Ovary (tissue), 9 donors: ENCODE results near the gene TEX29. TPM values are rescaled to one million over a fixed set of nuclear protein-coding genes. Genes with fewer than 3 reads are reported as not detected.

ENCODE experiments used
- DNase-seq, 5 donors: peaks; one replicate each; pipeline ENCODE4 v3.0.0-alpha.2; 2019 to 2020
- H3K27ac ChIP-seq, 2 donors: fragments of 200-600 bp; one replicate each; pipeline versions ENCODE4 v1.5.1 to v1.8.0; 2019 to 2022
- H3K27me3 ChIP-seq: fragments of 200-600 bp; one replicate; pipeline ENCODE4 v1.8.0; 2022
- H3K36me3 ChIP-seq: fragments of 200-600 bp; sonication (generic); one replicate; pipeline ENCODE4 v1.5.1; 2019
- H3K4me1 ChIP-seq: one replicate; pipeline ENCODE4 v1.8.1; 2013; ENCODE audit warnings: mild to moderate bottlenecking, moderate library complexity; ENCODE audit not compliant: insufficient read depth
- H3K4me3 ChIP-seq: fragments of 200-600 bp; sonication (generic); one replicate; pipeline ENCODE4 v1.5.1; 2017
- H3K9me3 ChIP-seq, 2 donors: fragments of 200-600 bp in 1 of 2; sonication (generic) in 1 of 2; one replicate each; pipeline versions ENCODE4 v1.5.1 to v1.8.1; 2013 to 2019; ENCODE audit warnings: mild to moderate bottlenecking in 1 of 2, moderate library complexity in 1 of 2
- CTCF ChIP-seq, 3 donors: fragments of 450-650 bp in 2 of 3; fragments of 200-600 bp in 1 of 3; IDR thresholded peaks; one replicate each; pipeline versions ENCODE4 v1.5.1 to v1.8.0; 2016 to 2022; ENCODE audit warnings: antibody characterized with exemption in 3 of 3, mild to moderate bottlenecking in 1 of 3
- EP300 ChIP-seq: sonication (generic); formaldehyde crosslinking; IDR thresholded peaks from one replicate; pipeline ENCODE4 v1.6.1; 2017; ENCODE audit warnings: antibody characterized with exemption
- POLR2A ChIP-seq: fragments of 450-650 bp; IDR thresholded peaks from one replicate; pipeline ENCODE4 v1.6.1; 2017; ENCODE audit warnings: antibody characterized with exemption, mild to moderate bottlenecking, moderate library complexity
- WGBS, 3 donors: extraction: QIAGEN DNeasy Blood & Tissue Kit in 1 of 3; methylation state at CpG; one replicate each; pipeline versions ENCODE4 v1.1.5 to v1.1.7; 2013 to 2017; 5-methylcytosine and 5-hydroxymethylcytosine counted together
- intact Hi-C, 4 donors: fragments of 100-400 bp; cut with DNase I; formaldehyde crosslinking; loops; one replicate each; pipeline versions ENCODE4 v1.11.0 to v1.15.1; 2022 to 2023
- polyA plus RNA-seq, 2 donors: library from polyadenylated mRNA; stranded (reverse); fragments of 200-250 nt in 1 of 2; fragments of 350-450 nt in 1 of 2; fragmentation: Illumina TruSeq in 1 of 2; extraction: RNeasy Lipid Tissue Mini Kit (QIAGEN cat#74804) in 1 of 2; gene quantifications; one replicate each; pipeline ENCODE4 v1.2.3, GENCODE V29; 2013 to 2014
- total RNA-seq, 7 donors: library from RNA; depleted of rRNA in 2 of 7; stranded (reverse); fragments of >200 nt in 2 of 7; fragmentation: NEBNext Ultra II Directional in 3 of 7; extraction: Animal tissue kit (Norgen Biotek cat#: 25700) in 3 of 7; gene quantifications; one replicate each; pipeline versions ENCODE4 v1.1.0 to v1.2.4, GENCODE V29; 2016 to 2023
- donor health status: DM: no; HTN: no; CAD: no; lungs with moderate emphysema.
- donor health status: DM: no; HTN: no; CAD: no.
- donor health status: Bipolar disorder and iron deficiency.
- donor health status: DM: yes; HTN: yes; CAD: no.
- donor health status: DM: no; HTN: no; CAD: no.
- donor health status: DM: yes; HTN: yes; CAD: no.

Gene TEX29
- total and polyA plus RNA-seq, 9 donors = 0.25 to 0.35 TPM; not detected in 7

GRCh38 chr13:111275995-111276618 lies 44.3 kb upstream of the TEX29 start:
- Histone ChIP-seq H3K27me3 (no peaks in the 10 kb centered on the region), H3K4me1 (peaks cover 4% of the 10 kb centered on the region), H3K36me3 (no peaks in the 10 kb centered on the region), H3K4me3 (no peak overlapping the region), H3K9me3 (no peaks in the 10 kb centered on the region), H3K27ac (no peak overlapping the region)
- intact Hi-C loops = no loop called here
- 90 to 92% (median 91%) methylated on average over 5 of the region's 5 CpGs for WGBS, 3 donors
- DNase-seq = no peak
- TF ChIP-seq POLR2A (no peak), CTCF (IDR thresholded peaks at IDR 0.05) (no peak)

- H3K4me3 ChIP-seq = no peak overlapping the region
- H3K27me3 ChIP-seq = no peaks in the 10 kb centered on the region
- no peaks in the 10 kb centered on the region for H3K36me3 ChIP-seq
- H3K9me3 ChIP-seq = no peaks in the 10 kb centered on the region
- intact Hi-C loops = no loop called here
- H3K27ac ChIP-seq = no peak overlapping the region
- no peak for DNase-seq
- WGBS, 3 donors = 92 to 95% (median 92%) methylated on average over 10 of the region's 10 CpGs
- no peak for TF ChIP-seq EP300
- no peak for TF ChIP-seq POLR2A
- TF ChIP-seq CTCF (IDR thresholded peaks at IDR 0.05) = no peak
- H3K4me1 ChIP-seq = peaks cover 7% of the 10 kb centered on the region
Observed at GRCh38 chr13:111278258-111278657, 42.2 kb upstream of the TEX29 start.

GRCh38 chr13:111278743-111279652 lies 41.4 kb upstream of the TEX29 start:
- no peaks in the 10 kb centered on the region for H3K9me3 ChIP-seq
- no peaks in the 10 kb centered on the region for H3K27me3 ChIP-seq
- peaks cover 7% of the 10 kb centered on the region for H3K4me1 ChIP-seq
- 89 to 91% (median 89%) methylated on average over 16 to 17 of the region's 17 CpGs for WGBS, 3 donors
- no peak for TF ChIP-seq POLR2A
- no peak for TF ChIP-seq EP300
- no peak for TF ChIP-seq CTCF (IDR thresholded peaks at IDR 0.05)
- H3K4me3 ChIP-seq = no peak overlapping the region
- H3K36me3 ChIP-seq = no peaks in the 10 kb centered on the region
- DNase-seq = no peak
- intact Hi-C loops = no loop called here
- no peak overlapping the region for H3K27ac ChIP-seq

GRCh38 chr13:111280226-111280625 lies 40.2 kb upstream of the TEX29 start:
- no peaks in the 10 kb centered on the region for H3K36me3 ChIP-seq
- H3K4me3 ChIP-seq = no peak overlapping the region
- intact Hi-C loops = no loop called here
- TF ChIP-seq POLR2A = no peak
- no peak for TF ChIP-seq CTCF (IDR thresholded peaks at IDR 0.05)
- no peak for TF ChIP-seq EP300
- no peaks in the 10 kb centered on the region for H3K27me3 ChIP-seq
- no peak for DNase-seq
- no peaks in the 10 kb centered on the region for H3K9me3 ChIP-seq
- peaks cover 7% of the 10 kb centered on the region for H3K4me1 ChIP-seq
- WGBS, 3 donors = 85 to 89% (median 85%) methylated on average over 12 of the region's 12 CpGs
- no peak overlapping the region for H3K27ac ChIP-seq
